Activated T-helper 1 cell treated with Interleukin-2 at 50 U/mL for 16 hours (primary cell): ENCODE data around the gene CCDC124.
"Not testable (repeated sequence)": the region's sequence is repeated elsewhere in the genome, so short reads cannot be mapped to it uniquely, and the experiment has no call there.

Source experiments
- DNase-seq: peaks from one replicate; pipeline ENCODE4 v3.0.0-alpha.2; 2020; ENCODE audit warnings: low read depth

CCDC124 gene

GRCh38 chr19:17986569-17986968 is 53.8 kb downstream of the CCDC124 start:
- DNase-seq: not testable (repeated sequence)

- DNase-seq: no peak
Observed at GRCh38 chr19:17988161-17988560, 55.3 kb downstream of the CCDC124 start.

- DNase-seq: no peak
Observed at GRCh38 chr19:17989425-17990094, 56.7 kb downstream of the CCDC124 start.

GRCh38 chr19:17993076-17993813 is 60.4 kb downstream of the CCDC124 start:
- no peak for DNase-seq
